HG03558 (cell line): ENCODE data around the gene MICAL2.

Source experiments
- ATAC-seq: cut with Tn5 transposase; IDR thresholded peaks from one replicate; pipeline ENCODE4 v1.9.1; 2021; ENCODE audit warnings: moderate number of reproducible peaks; ENCODE audit not compliant: unreplicated experiment; ENCODE audit errors: extremely low read depth

The MICAL2 gene

GRCh38 chr11:12092714-12093113, 17.7 kb upstream of the MICAL2 start:
- no peak for ATAC-seq

GRCh38 chr11:12094872-12095800, 15.3 kb upstream of the MICAL2 start:
- no peak for ATAC-seq

GRCh38 chr11:12097219-12097618, 13.2 kb upstream of the MICAL2 start:
- no peak for ATAC-seq

GRCh38 chr11:12098601-12099000, 11.8 kb upstream of the MICAL2 start:
- no peak for ATAC-seq

- no peak for ATAC-seq
Observed at GRCh38 chr11:12099132-12099873, 11.1 kb upstream of the MICAL2 start.

GRCh38 chr11:12100429-12100828, 10.0 kb upstream of the MICAL2 start:
- ATAC-seq, result no peak

GRCh38 chr11:12100841-12101242, 9.5 kb upstream of the MICAL2 start:
- ATAC-seq, result no peak

GRCh38 chr11:12101318-12101717, 9.1 kb upstream of the MICAL2 start:
- no peak for ATAC-seq

- ATAC-seq, result no peak
Observed at GRCh38 chr11:12102588-12103410, 7.6 kb upstream of the MICAL2 start.

GRCh38 chr11:12103411-12104225, 6.8 kb upstream of the MICAL2 start:
- no peak for ATAC-seq

GRCh38 chr11:12105471-12105870, 4.9 kb upstream of the MICAL2 start:
- no peak for ATAC-seq

GRCh38 chr11:12106101-12106500, 4.3 kb upstream of the MICAL2 start:
- no peak for ATAC-seq

GRCh38 chr11:12106501-12106900, 3.9 kb upstream of the MICAL2 start:
- no peak for ATAC-seq

- ATAC-seq, result no peak
Observed at GRCh38 chr11:12108875-12109453, 1.4 kb upstream of the MICAL2 start.

- no peak for ATAC-seq
Observed at GRCh38 chr11:12109591-12110196, 696 bp upstream of the MICAL2 start.

GRCh38 chr11:12110714-12111548, 541 bp downstream of the MICAL2 start:
- no peak for ATAC-seq

- no peak for ATAC-seq
Observed at GRCh38 chr11:12111549-12112520, 1.4 kb downstream of the MICAL2 start.
